GM13976 (cell line): ENCODE measurements around the gene AGER.

Experiments used
- DNase-seq: peaks from one replicate; pipeline ENCODE4 v3.0.0; 2012; ENCODE audit warnings: low spot score
- CTCF ChIP-seq: IDR thresholded peaks from 2 replicates; pipeline ENCODE4 v1.5.1; 2012; ENCODE audit warnings: borderline replicate concordance, mild to moderate bottlenecking; ENCODE audit not compliant: insufficient read depth; ENCODE audit errors: extremely low read depth, missing control alignments, control extremely low read depth
- in situ Hi-C: fragments of 300-500 bp; cut with MboI; formaldehyde crosslinking; loops from one replicate; pipeline ENCODE4 v1.12.0; 2022; ENCODE audit warnings: low sequenced_read_pairs, mixed read lengths, inconsistent platforms; ENCODE audit not compliant: unreplicated experiment

The AGER gene

GRCh38 chr6:32218167-32218566 lies 34.1 kb upstream of the AGER start:
- in situ Hi-C loops, result no loop called here
- DNase-seq, result no peak
- no peak for TF ChIP-seq CTCF

GRCh38 chr6:32216998-32217397 lies 32.9 kb upstream of the AGER start:
- in situ Hi-C loops, result no loop called here
- no peak for DNase-seq
- TF ChIP-seq CTCF, result no peak

- DNase-seq, result no peak
- in situ Hi-C loops, result no loop called here
- no peak for TF ChIP-seq CTCF
Measured at GRCh38 chr6:32216285-32216684, 32.2 kb upstream of the AGER start.

GRCh38 chr6:32215617-32216016 lies 31.6 kb upstream of the AGER start:
- in situ Hi-C loops, result no loop called here
- TF ChIP-seq CTCF, result no peak
- DNase-seq, result no peak

GRCh38 chr6:32214126-32214525 lies 30.1 kb upstream of the AGER start:
- in situ Hi-C loops, result no loop called here
- no peak for DNase-seq
- TF ChIP-seq CTCF, result no peak

GRCh38 chr6:32213649-32214048 lies 29.6 kb upstream of the AGER start:
- no peak for DNase-seq
- no peak for TF ChIP-seq CTCF
- in situ Hi-C loops, result no loop called here
